Activated naive CD8-positive, alpha-beta T cell treated with anti-CD3 and anti-CD28 coated beads, Interleukin-2, amount 10 ng/mL, durations not matched to agents 7 days and 5 days (primary cell): ENCODE measurements around the gene NTSR1. TPM values are rescaled to one million over a fixed set of nuclear protein-coding genes. Genes with fewer than 3 reads are reported as not detected.

Experiments
- ATAC-seq: fragments of 150-1000 bp; cut with Tn5 transposase; one replicate; pipeline ENCODE4 v1.10.0; 2021; ENCODE audit warnings: low read depth, moderate library complexity
- POLR2A ChIA-PET: fragments of 350-600 bp; sonication (Branson Sonifier 250); formaldehyde crosslinking; loops from one replicate; lab custom pipeline; 2021; ENCODE audit warnings: antibody characterized with exemption; lab: Charles Lee
- DNase-seq: peaks from one replicate; pipeline ENCODE4 v3.0.0; 2021
- H3K27ac Mint-ChIP-seq: one replicate; pipeline ENCODE4 v1.8.0; 2022; ENCODE audit warnings: mild to moderate bottlenecking, mixed read lengths
- H3K27me3 Mint-ChIP-seq: one replicate; pipeline ENCODE4 v1.8.0; 2022; ENCODE audit warnings: mild to moderate bottlenecking, moderate library complexity, mixed read lengths
- H3K36me3 Mint-ChIP-seq: one replicate; pipeline ENCODE4 v1.8.0; 2021; ENCODE audit warnings: mild to moderate bottlenecking, mixed read lengths
- H3K4me1 Mint-ChIP-seq: one replicate; pipeline ENCODE4 v1.8.0; 2021; ENCODE audit warnings: mixed read lengths
- H3K4me3 Mint-ChIP-seq: one replicate; pipeline ENCODE4 v1.8.0; 2022; ENCODE audit warnings: mild to moderate bottlenecking, moderate library complexity, mixed read lengths
- H3K9me3 Mint-ChIP-seq: one replicate; pipeline ENCODE4 v1.8.0; 2021; ENCODE audit warnings: mixed read lengths
- total RNA-seq, 2 experiments: library from RNA; stranded (reverse); gene quantifications; one replicate each; pipeline ENCODE4 v1.2.3, GENCODE V29; 2021

The NTSR1 gene
- total RNA-seq, 2 experiments from 2014 or later: 0.33 to 0.37 TPM

DNA sequence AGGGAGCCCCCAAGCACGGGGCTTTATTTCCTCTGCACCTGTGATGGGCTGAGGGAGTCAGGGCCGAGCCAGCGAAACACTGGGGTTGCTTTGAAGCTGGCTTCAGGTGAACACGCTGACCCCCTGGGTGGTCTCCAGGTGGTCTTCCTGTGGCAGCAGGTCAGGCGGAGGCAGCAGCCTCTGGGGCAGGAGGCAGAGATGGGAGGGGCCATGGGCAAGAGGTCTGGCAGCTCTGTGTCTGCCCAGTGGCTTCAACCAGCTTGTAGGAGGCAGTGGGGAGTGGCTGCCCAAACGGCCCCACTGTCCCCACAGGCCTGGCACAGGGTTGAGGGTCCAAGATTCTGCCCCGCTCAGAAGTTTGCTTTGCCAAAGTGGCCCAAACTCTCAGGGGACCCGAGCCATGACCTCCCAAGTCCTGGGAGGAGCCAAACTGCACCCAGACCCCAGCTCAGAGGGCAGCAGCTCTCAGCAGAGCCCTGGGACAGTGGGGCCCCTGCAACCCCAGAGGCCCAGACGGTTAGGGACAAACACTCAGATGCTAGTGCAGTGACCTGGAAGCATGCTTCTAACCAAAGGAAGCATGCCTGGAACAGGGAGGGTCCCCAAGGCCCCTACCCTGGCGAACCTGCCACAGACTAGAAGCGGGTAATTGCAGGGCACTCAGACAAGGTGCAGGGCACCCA, 15.3 kb downstream of the NTSR1 start:
- H3K27ac Mint-ChIP-seq: no peak overlapping the region
- no peak for ATAC-seq
- H3K27me3 Mint-ChIP-seq: peaks cover 23% of the 10 kb centered on the region
- no peak for DNase-seq
- H3K36me3 Mint-ChIP-seq: peaks cover 12% of the 10 kb centered on the region
- peaks cover 15% of the 10 kb centered on the region for H3K4me1 Mint-ChIP-seq
- no peak overlapping the region for H3K4me3 Mint-ChIP-seq
- POLR2A ChIA-PET: interaction anchor here (1.9 kb wide), 1 partner anchor 16 kb away, joined by 8 read pairs; no protein-coding TSS in a partner anchor
- H3K9me3 Mint-ChIP-seq: peaks cover 22% of the 10 kb centered on the region

DNA sequence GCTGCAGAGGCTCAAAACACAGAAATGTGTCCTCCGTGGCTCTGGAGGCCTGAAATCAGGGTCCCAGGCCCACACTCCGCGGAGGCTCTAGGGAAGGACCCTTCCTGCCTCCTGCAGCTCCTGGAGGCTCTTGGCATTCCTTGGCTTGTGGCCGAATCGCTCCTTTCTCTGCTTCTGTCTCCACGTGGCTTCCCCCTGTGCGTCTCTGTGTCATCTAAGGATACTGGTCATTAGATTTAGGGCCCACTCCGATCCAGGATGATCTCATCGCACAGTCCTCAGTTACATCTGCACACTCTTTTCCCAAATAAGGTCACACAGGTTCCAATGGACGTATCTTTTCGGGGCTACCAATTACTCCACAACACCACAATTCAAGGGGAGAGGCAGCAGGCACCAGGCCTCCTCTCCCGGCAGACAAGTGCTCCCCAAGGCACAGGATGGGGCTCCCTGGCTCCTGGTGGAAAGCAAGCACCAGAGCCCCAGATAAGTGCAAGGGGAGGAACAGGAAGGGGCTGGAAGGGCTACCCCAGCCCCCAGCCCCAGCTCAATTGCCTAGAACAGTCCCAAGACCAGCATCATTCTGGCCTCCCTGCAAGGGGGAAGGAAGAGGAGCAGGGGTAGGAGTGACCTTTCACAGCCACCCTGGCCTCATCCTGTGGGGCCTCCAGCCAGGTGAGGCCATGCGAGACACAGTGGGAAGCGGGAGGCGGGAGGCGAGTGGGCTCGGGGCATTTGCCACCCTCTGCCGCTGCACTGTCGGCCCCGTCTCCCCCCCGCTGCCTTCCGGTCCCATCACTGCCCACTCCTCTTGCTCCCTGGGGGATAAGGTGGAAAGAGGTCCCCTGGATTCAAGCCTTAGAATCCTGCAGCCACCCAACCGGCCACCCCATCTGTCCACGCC, 16.3 kb downstream of the NTSR1 start:
- peaks cover 8% of the 10 kb centered on the region for H3K36me3 Mint-ChIP-seq
- no peak for ATAC-seq
- peaks cover 14% of the 10 kb centered on the region for H3K9me3 Mint-ChIP-seq
- H3K27me3 Mint-ChIP-seq: peaks cover 18% of the 10 kb centered on the region
- H3K4me1 Mint-ChIP-seq: peaks cover 15% of the 10 kb centered on the region
- POLR2A ChIA-PET: no interaction called here
- DNase-seq: no peak
- H3K27ac Mint-ChIP-seq: no peak overlapping the region
- no peak overlapping the region for H3K4me3 Mint-ChIP-seq

DNA sequence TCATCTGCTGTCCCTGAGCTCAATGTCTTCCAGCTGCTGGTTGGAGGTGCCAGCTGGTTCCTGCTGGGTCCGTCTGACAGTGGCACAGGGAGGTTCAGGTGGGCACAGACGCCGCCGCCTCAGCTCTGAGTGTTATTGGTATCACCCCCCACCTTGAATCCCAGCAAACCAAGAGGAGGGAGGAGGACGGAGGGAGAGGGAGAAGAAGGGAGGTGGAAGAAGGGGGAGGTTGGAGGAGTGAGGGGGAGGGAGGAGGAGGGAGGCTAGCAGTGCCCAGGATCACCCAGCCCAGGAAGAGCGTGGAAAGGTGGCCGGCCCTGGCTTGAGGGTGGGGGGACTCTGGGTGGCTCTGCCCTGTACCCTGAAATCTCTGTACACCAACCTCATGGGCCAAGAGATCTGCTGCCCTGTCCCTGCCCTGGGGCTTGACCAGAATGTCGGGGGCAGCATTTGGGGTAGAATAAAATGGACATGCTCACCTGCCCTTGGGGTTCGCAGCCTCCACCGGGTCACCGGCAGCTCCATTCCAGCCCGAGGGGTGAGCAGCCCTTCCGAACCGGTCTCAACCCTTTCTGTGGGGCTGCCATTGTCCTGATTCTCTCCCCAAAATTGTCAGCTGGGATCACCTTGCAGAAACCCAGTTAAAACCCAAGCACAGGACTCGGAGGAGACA, 17.1 kb downstream of the NTSR1 start:
- no peak overlapping the region for H3K4me3 Mint-ChIP-seq
- H3K36me3 Mint-ChIP-seq: peaks cover 6% of the 10 kb centered on the region
- no peak for ATAC-seq
- H3K4me1 Mint-ChIP-seq: peaks cover 16% of the 10 kb centered on the region
- H3K27me3 Mint-ChIP-seq: peaks cover 16% of the 10 kb centered on the region
- H3K9me3 Mint-ChIP-seq: peaks cover 11% of the 10 kb centered on the region
- no peak for DNase-seq
- POLR2A ChIA-PET: no interaction called here
- peak overlapping the region; percentile 45 for H3K27ac Mint-ChIP-seq

DNA sequence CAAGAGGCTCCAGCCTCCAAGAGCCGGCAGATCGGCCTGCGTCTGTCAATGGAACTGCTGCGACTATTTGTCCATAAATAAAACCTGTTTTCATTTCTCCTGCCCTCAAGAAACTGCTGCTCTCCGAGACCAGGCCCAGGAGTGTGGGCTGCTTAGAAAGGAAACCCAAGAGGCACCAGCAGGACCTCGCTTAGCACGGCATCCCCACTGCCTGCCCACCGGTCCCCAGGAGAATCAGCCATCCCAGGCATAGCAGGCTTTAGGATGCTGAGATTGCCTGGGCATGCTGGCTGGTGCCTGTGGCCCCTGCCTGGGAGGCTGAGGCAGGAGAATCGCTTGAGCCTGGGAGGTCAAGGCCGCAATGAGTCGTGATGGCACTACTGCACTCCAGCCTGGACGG, 17.6 kb downstream of the NTSR1 start:
- Mint-ChIP-seq H3K9me3 (peaks cover 12% of the 10 kb centered on the region), H3K4me1 (peaks cover 17% of the 10 kb centered on the region), H3K4me3 (no peak overlapping the region), H3K27ac (peak overlapping the region; percentile 45), H3K27me3 (peaks cover 17% of the 10 kb centered on the region), H3K36me3 (peaks cover 6% of the 10 kb centered on the region)
- POLR2A ChIA-PET: no interaction called here
- DNase-seq (no peak), ATAC-seq (no peak)

DNA sequence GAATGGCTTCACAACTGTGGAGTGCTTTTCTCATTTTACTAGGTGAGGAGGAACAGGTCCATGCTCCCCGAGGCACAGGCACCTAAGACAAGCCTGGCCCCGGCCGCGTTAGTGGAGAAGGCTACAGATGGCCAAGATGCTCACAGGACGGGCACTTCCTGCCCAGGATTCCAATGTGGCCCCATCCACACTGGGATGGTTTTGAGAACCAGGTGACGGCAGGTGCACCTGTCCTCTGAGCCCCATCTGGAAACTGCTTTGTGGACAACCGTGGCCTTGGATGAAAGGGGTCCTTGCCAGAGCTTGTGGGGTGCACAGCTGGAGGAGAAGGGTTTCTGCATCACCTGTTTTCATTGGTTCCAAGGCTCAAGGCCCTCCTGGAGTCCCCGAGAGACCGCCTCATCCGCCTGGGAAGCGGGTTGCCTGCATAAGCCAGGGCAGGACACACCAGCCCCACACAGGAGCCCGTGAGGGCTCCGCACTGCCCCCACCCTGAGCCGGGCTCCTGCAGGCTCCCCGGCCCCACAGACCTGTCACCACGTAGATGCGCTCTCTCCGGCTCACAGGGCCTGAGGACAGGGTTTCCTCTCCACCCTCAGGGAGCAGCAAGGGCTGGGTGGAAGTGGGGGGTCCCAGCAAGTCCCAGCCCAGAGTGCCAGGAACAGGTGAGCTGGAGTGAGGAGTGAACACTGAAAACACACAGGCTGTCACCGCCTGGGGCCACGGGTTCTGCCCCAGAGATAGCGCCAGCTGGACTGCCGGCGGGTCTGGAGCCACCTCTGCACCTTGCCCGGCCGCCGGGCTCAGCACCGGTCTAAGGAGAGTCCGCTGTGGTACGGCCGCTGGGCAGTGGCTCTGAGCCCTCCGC, 18.3 kb downstream of the NTSR1 start:
- peaks cover under 1% of the 10 kb centered on the region for H3K36me3 Mint-ChIP-seq
- H3K4me1 Mint-ChIP-seq: peaks cover 11% of the 10 kb centered on the region
- no peak for ATAC-seq
- POLR2A ChIA-PET: interaction anchor here (0.6 kb wide), 1 partner anchor 164 kb away, joined by 3 read pairs; no protein-coding TSS in a partner anchor
- H3K27me3 Mint-ChIP-seq: peaks cover 13% of the 10 kb centered on the region
- H3K4me3 Mint-ChIP-seq: no peak overlapping the region
- no peak for DNase-seq
- peaks cover 6% of the 10 kb centered on the region for H3K9me3 Mint-ChIP-seq
- H3K27ac Mint-ChIP-seq: peak overlapping the region; percentile 94

DNA sequence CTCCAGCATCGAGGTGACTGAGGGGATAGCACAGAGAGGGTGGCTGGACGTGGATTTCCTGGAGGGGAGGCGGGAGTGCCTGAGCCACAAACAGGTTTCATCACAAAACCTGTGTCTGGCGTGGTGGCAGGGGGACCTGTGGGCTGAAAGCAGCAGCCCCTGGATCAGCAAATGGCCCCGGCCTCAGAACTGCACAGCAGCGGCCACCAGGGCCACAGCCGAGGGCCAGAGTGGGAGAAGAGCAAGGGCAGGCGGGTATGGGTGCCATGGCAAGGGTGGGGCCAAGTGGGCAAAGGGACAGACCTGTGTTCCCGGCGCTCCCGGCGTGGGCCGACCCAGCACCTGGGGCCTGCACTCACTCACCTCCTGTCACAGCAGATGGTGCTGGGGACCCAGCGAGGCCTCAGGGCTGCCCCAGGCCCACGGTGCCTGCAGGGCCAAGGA, 19.0 kb downstream of the NTSR1 start:
- Mint-ChIP-seq H3K36me3 (no peaks in the 10 kb centered on the region), H3K9me3 (peaks cover 2% of the 10 kb centered on the region), H3K27ac (peak overlapping the region; percentile 94), H3K27me3 (peaks cover 8% of the 10 kb centered on the region), H3K4me1 (peaks cover 16% of the 10 kb centered on the region), H3K4me3 (no peak overlapping the region)
- ATAC-seq (peak; percentile 20), DNase-seq (no peak)
- POLR2A ChIA-PET: interaction anchor here (0.6 to 1.6 kb wide), 4 partner anchors 9 to 164 kb away, joined by 3 to 10 read pairs (median 3); no protein-coding TSS in a partner anchor

DNA sequence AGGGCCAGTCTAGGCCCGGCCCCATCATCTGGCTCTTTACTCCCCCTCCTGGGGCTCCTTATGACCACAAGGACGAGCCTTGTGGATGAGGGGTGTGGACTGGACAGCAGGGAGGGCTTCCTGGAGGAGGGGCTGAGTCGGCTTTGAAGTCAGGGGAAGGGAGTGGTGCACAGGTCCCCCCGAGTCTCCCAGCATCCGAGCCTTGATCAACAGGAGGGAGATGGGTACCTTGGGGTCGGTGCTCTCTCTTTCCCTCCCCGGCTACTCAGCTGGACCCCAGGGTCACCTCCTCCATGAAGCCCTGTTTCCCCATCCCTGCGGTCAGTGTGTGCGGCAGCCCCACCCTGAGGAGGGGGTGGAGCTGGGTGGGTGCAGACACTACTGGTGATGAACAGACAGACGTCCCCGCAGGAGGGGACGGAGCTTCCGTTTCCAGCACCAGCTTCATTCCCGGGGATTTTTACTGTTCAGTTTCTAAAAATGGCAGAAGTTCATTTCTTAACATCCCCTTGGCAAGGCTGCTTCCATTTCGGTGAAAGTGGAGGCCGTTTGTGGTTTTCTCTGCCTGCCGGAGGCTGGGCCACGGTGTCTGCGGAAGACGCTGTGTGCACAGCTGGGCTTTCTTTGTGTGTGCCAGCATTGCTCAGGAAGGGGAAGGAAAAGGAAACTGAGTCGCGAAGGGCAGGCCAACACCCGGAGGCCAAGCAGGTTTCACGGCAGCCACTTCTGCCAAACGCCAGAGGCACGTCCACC, 19.6 kb downstream of the NTSR1 start:
- peak overlapping the region; percentile 74 for H3K4me3 Mint-ChIP-seq
- H3K27ac Mint-ChIP-seq: peak overlapping the region; percentile 94
- peak; percentile 44 for ATAC-seq
- peaks cover 2% of the 10 kb centered on the region for H3K9me3 Mint-ChIP-seq
- peaks cover 6% of the 10 kb centered on the region for H3K27me3 Mint-ChIP-seq
- no peak for DNase-seq
- no peaks in the 10 kb centered on the region for H3K36me3 Mint-ChIP-seq
- H3K4me1 Mint-ChIP-seq: peaks cover 21% of the 10 kb centered on the region
- POLR2A ChIA-PET: interaction anchor here (0.6 to 1.6 kb wide), 5 partner anchors 9 to 341 kb away, joined by 3 to 10 read pairs (median 3); no protein-coding TSS in a partner anchor

DNA sequence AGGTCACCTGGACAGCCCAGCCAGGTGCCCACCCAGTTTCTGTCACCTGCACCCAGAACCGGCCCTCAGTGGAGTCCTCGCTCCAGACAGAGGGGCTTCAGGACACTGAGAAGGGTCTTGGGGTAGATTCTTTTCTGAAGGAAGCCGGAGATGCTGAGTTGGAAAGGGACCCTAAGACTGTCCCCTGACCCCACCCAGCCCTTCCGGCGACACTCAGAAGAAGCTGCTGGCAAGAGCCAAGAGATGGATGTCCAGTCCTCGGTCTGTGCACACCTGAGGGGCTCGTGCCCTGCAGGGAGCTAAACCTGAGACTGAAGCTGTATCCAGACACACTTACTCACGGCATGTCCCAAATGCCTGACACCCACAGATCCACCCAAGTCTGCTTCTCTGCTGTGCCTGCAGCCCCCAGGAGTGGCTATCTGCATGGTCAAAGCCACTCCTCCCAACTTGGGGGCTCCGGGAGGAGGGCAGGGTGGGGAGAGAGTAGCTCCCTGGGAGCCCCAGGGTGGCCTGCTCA, 20.2 kb downstream of the NTSR1 start:
- ATAC-seq (no peak), DNase-seq (no peak)
- Mint-ChIP-seq H3K4me1 (peaks cover 24% of the 10 kb centered on the region), H3K36me3 (peaks cover 2% of the 10 kb centered on the region), H3K27ac (peak overlapping the region; percentile 94), H3K4me3 (peak overlapping the region; percentile 74), H3K9me3 (peaks cover 2% of the 10 kb centered on the region), H3K27me3 (peaks cover 6% of the 10 kb centered on the region)
- POLR2A ChIA-PET: interaction anchor here (0.6 to 1.6 kb wide), 6 partner anchors 10 to 341 kb away, joined by 3 to 10 read pairs (median 3); no protein-coding TSS in a partner anchor

DNA sequence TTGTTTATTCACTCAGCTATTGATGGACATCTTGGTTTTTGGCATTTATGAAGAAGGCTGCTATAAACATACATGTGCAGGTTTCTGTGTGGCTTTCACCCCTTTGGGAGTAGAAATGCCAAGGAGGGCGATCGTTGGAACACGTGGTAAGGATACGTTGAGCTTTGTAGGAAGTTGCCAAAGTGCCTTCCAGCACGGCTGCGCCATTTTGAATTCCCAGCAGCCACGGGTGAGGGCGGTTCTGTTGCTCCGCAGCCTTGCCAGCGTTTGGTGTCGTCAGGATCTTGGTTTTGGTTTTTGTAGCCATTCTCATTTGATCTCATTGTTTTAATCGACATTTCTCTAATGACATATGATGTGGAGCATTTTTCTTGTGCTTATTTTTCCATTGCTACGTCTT, 21.8 kb downstream of the NTSR1 start:
- H3K4me3 Mint-ChIP-seq: no peak overlapping the region

DNA sequence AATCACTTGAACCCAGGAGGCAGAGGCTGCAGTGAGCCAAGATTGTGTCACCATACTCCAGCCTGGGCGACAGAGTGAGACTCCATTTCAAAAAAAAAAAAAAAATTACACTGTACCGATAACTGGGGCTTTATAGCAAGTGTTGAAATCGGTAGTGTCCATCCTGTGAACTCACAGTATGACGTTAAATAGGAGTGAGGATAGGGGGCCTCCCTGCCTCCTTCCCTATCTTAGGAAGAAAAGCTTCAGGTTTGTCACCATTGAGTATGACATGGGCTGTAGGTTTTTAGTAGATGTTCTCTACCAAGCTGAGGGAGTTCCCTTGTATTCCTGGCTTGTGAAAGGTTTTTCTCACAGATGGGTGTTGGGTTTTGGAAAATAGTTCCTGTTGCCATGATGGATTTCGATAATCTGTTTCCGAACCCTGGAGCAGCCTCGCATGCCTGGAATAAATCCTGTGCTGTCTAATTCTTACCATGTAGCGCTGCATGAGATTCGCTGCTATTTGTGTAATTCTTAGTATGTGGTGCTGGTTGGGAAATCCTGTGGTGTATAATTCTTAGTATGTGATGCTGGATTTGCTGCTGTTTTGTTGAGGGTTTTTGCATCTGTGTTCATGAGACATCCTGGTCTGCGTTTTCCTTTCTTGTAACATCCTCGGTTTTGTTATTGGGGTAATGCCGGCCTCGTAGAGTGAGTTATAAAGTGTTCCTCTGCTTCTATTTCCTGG, 23.6 kb downstream of the NTSR1 start:
- peaks cover 32% of the 10 kb centered on the region for H3K4me1 Mint-ChIP-seq
- POLR2A ChIA-PET: interaction anchor here (0.7 kb wide), 1 partner anchor 232 kb away, joined by 3 read pairs; no protein-coding TSS in a partner anchor
- H3K27ac Mint-ChIP-seq: peak overlapping the region; percentile 68
- peaks cover 2% of the 10 kb centered on the region for H3K27me3 Mint-ChIP-seq
- DNase-seq (peak; percentile 19), ATAC-seq (peak; percentile 25)
- H3K4me3 Mint-ChIP-seq: peak overlapping the region; percentile 5
- peaks cover 2% of the 10 kb centered on the region for H3K9me3 Mint-ChIP-seq
- H3K36me3 Mint-ChIP-seq: peaks cover 2% of the 10 kb centered on the region

More for the DNA sequence above, 21.8 kb downstream of the NTSR1 start:
- H3K9me3 Mint-ChIP-seq: peaks cover 2% of the 10 kb centered on the region
- DNase-seq (no peak), ATAC-seq (no peak)
- no peak overlapping the region for H3K27ac Mint-ChIP-seq
- H3K36me3 Mint-ChIP-seq: peaks cover 2% of the 10 kb centered on the region
- POLR2A ChIA-PET: interaction anchor here (0.6 to 0.9 kb wide), 2 partner anchors 10 to 64 kb away, joined by 3 read pairs; no protein-coding TSS in a partner anchor
- peaks cover 2% of the 10 kb centered on the region for H3K27me3 Mint-ChIP-seq
- peaks cover 28% of the 10 kb centered on the region for H3K4me1 Mint-ChIP-seq
